Measurements from ENCODE around the gene GRB2.
"Not testable (repeated sequence)": the region's sequence is repeated elsewhere in the genome, so short reads cannot be mapped to it uniquely, and the experiment has no call there.

The GRB2 gene

DNA sequence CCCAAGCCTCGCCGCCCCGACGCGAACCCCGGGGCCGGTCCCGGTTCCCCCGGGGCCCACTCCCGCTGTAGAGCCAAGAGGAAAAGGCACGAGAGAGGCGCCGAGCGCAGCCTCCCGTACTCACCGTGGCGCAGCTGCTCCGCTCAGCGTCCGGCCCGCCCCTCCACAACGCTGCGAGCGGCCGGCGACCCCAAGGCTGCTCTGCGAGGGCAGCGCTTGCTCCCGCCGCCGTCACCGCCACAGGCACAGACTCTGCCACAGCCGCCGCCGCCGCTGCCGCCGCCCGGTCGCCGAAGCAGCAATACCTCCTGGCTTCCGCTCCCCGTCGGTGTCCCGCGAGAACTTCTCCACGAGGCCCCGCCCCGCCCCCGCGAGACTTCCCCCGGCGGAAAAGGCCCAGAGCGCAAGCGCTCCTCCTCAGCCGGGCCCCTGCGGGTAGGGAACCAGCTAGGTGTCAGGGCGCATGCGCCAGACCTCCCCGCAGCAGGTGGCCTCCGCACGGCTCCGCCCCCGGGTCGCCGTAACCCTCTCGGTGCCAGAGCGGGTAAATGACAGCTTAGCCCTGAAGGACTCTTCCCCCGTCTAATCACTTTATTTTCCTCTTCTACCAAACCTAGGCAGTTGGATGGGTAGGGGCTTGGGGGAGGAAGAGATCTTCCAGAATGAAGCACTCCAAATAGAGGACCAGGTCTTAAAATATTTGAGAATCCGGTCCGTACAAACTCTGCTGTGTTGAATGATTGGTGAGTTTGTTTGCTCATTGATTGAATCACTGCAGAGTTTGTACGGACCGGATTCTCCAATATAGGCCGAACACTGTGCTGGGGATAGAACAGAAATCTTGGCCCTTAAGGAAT is at the start of gene GRB2:
Gene GRB2 (minus strand): TSS at position 314 of the 857 bp plus-strand sequence. CDS start 12,050 bp downstream, outside the sequence.
- CTCF ChIA-PET: interaction anchor here (0.6 to 2.8 kb wide), 4 partner anchors 8 to 204 kb away, joined by 3 to 9 read pairs (median 4); partner anchors contain the start of gene MIF4GD

GRCh38 chr17:75454672-75455071 is 49.2 kb upstream of the GRB2 start:
- DNase-seq (ENCODE audit: extremely low spot score); POLR2A ChIA-PET: not testable (repeated sequence)
- CTCF ChIA-PET: interaction anchor here (0.6 kb wide), 1 partner anchor 29 kb away, joined by 3 read pairs; no protein-coding TSS in a partner anchor

More for the DNA sequence above, at the start of gene GRB2:
- POLR2A ChIA-PET: interaction anchor here (0.6 to 2.8 kb wide), 22 partner anchors 8 to 393 kb away, joined by 3 to 39 read pairs (median 4); partner anchors contain the start of genes GGA3, MIF4GD, MRPL58 and MRPS7
- TF ChIP-seq PKNOX1 (IDR thresholded peaks at IDR 0.05) (peak; percentile 88), TARDBP (IDR thresholded peaks at IDR 0.05) (no peak)
- peak; percentile 99 for DNase-seq (ENCODE audit: extremely low spot score)

- DNase-seq (ENCODE audit: extremely low spot score): no peak
- POLR2A ChIA-PET: interaction anchor here (1.6 kb wide), 1 partner anchor 15 kb away, joined by 3 read pairs; no protein-coding TSS in a partner anchor
- TF ChIP-seq HDGF (IDR thresholded peaks at IDR 0.05; ENCODE audit: borderline replicate concordance) (no peak), ARNT (IDR thresholded peaks at IDR 0.05) (no peak), NFRKB (IDR thresholded peaks at IDR 0.05) (no peak), LEF1 (IDR thresholded peaks at IDR 0.05; ENCODE audit: borderline replicate concordance) (no peak), BHLHE40 (IDR thresholded peaks at IDR 0.05; ENCODE audit: borderline replicate concordance) (no peak), SUZ12 (IDR thresholded peaks at IDR 0.05) (no peak), FOXM1 (IDR thresholded peaks at IDR 0.05; ENCODE audit: borderline replicate concordance) (no peak), ELF4 (IDR thresholded peaks at IDR 0.05) (no peak), TARDBP (IDR thresholded peaks at IDR 0.05) (no peak), SP1 (IDR thresholded peaks at IDR 0.05) (no peak), L3MBTL2 (conservative IDR thresholded peaks at IDR 0.05) (no peak), ZNF384 (IDR thresholded peaks at IDR 0.05) (no peak), PKNOX1 (IDR thresholded peaks at IDR 0.05) (no peak), CTBP1 (IDR thresholded peaks at IDR 0.05; ENCODE audit: borderline replicate concordance) (no peak), FOXK2 (IDR thresholded peaks at IDR 0.05) (no peak), FOXA1 (IDR thresholded peaks at IDR 0.05) (no peak)
- CTCF ChIA-PET: interaction anchor here (0.6 to 1.1 kb wide), 2 partner anchors 26 to 28 kb away, joined by 3 to 4 read pairs; no protein-coding TSS in a partner anchor
These were observed 48.7 kb upstream of the GRB2 start for GRCh38 chr17:75454193-75454592.

DNA sequence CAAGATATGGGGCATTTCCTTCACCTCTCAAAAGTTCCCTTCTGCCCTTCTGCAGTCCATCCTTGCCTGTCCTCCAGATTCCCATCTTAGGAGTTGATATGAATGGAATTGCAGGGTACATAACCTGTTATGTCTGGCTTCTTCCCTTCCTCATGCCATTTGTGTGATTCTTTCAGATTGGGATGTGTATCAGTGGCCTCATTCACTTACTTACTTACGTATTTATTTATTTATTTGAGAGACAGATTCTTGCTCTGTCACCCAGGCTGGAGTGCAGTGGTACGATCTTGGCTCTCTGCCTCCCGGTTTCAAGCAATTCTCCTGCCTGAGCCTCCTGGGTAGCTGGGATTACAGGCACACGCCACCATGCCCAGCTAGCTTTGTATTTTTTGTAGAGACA is 44.8 kb upstream of the GRB2 start:
- no peak for TF ChIP-seq L3MBTL2 (conservative IDR thresholded peaks at IDR 0.05)
- TF ChIP-seq ZNF384 (IDR thresholded peaks at IDR 0.05): no peak
- TF ChIP-seq LEF1 (IDR thresholded peaks at IDR 0.05; ENCODE audit: borderline replicate concordance): no peak
- no peak for TF ChIP-seq CTBP1 (IDR thresholded peaks at IDR 0.05; ENCODE audit: borderline replicate concordance)
- TF ChIP-seq HDGF (IDR thresholded peaks at IDR 0.05; ENCODE audit: borderline replicate concordance): no peak
- TF ChIP-seq FOXA1 (IDR thresholded peaks at IDR 0.05): no peak
- TF ChIP-seq SP1 (IDR thresholded peaks at IDR 0.05): no peak
- TF ChIP-seq TARDBP (IDR thresholded peaks at IDR 0.05): no peak
- no peak for TF ChIP-seq ELF4 (IDR thresholded peaks at IDR 0.05)
- TF ChIP-seq FOXM1 (IDR thresholded peaks at IDR 0.05; ENCODE audit: borderline replicate concordance): no peak
- TF ChIP-seq BHLHE40 (IDR thresholded peaks at IDR 0.05; ENCODE audit: borderline replicate concordance): no peak
- TF ChIP-seq PKNOX1 (IDR thresholded peaks at IDR 0.05): no peak
- no peak for DNase-seq (ENCODE audit: extremely low spot score)
- CTCF ChIA-PET: no interaction called here
- POLR2A ChIA-PET: no interaction called here

GRCh38 chr17:75447951-75448856 is 42.7 kb upstream of the GRB2 start:
- POLR2A ChIA-PET: interaction anchor here (2.8 kb wide), 1 partner anchor 9 kb away, joined by 25 read pairs; the partner anchor contains the start of gene TMEM94
- no peak for TF ChIP-seq ELF4 (IDR thresholded peaks at IDR 0.05)
- TF ChIP-seq LEF1 (IDR thresholded peaks at IDR 0.05; ENCODE audit: borderline replicate concordance): no peak
- no peak for TF ChIP-seq NFRKB (IDR thresholded peaks at IDR 0.05)
- no peak for TF ChIP-seq SP1 (IDR thresholded peaks at IDR 0.05)
- TF ChIP-seq BHLHE40 (IDR thresholded peaks at IDR 0.05; ENCODE audit: borderline replicate concordance): no peak
- TF ChIP-seq FOXM1 (IDR thresholded peaks at IDR 0.05; ENCODE audit: borderline replicate concordance): no peak
- no peak for TF ChIP-seq FOXA1 (IDR thresholded peaks at IDR 0.05)
- TF ChIP-seq ARNT (IDR thresholded peaks at IDR 0.05): no peak
- no peak for DNase-seq (ENCODE audit: extremely low spot score)
- CTCF ChIA-PET: interaction anchor here (0.6 to 1.2 kb wide), 2 partner anchors 153 to 335 kb away, joined by 3 read pairs; no protein-coding TSS in a partner anchor
